BJ (cell line): Measurements from ENCODE around the gene NFATC1. TPM values are rescaled to one million over a fixed set of nuclear protein-coding genes. Genes with fewer than 3 reads are reported as not detected.

Source experiments
- CTCF ChIA-PET: fragments of 350-600 bp; formaldehyde crosslinking; extraction: SDS; loops from one replicate; lab custom pipeline; 2021; ENCODE audit warnings: antibody characterized with exemption, inconsistent platforms; lab: Yijun Ruan, JAX
- POLR2A ChIA-PET: fragments of 300-600 bp; sonication (Branson Sonifier 250); formaldehyde crosslinking; extraction: SDS; loops from one replicate; lab custom pipeline; 2021; ENCODE audit warnings: antibody characterized with exemption; lab: Charles Lee
- DNase-seq: peaks from one replicate; pipeline ENCODE4 v3.0.0-alpha.2; 2011; ENCODE audit warnings: low read depth
- H3K27me3 ChIP-seq: 2 replicates; pipeline ENCODE4 v1.6.0; 2011; ENCODE audit warnings: low read length; ENCODE audit not compliant: control insufficient read depth, insufficient read depth
- H3K36me3 ChIP-seq: 2 replicates; pipeline ENCODE4 v1.5.1; 2011; ENCODE audit warnings: low read length; ENCODE audit not compliant: control insufficient read depth, insufficient read depth
- H3K4me3 ChIP-seq: 2 replicates; pipeline ENCODE4 v1.5.1; 2011; ENCODE audit warnings: low read depth, mild to moderate bottlenecking, control low read depth, low read length
- polyA plus RNA-seq: library from polyadenylated mRNA; depleted of rRNA; stranded (reverse); fragments of >200 nt; gene quantifications from 2 replicates; pipeline ENCODE4 v1.2.3, GENCODE V29; 2011
- TF ChIP-seq, protein P1 (sequence below): IDR thresholded peaks from 2 replicates; pipeline ENCODE4 v1.5.1; 2011; ENCODE audit warnings: low read depth, mild to moderate bottlenecking, control low read depth, inconsistent platforms, low read length, moderate library complexity; ENCODE audit not compliant: insufficient read depth

The NFATC1 gene
- polyA plus RNA-seq, 1 experiment, result 1.2 TPM

- no peak for DNase-seq
- POLR2A ChIA-PET, result no interaction called here
- peaks cover 1% of the 10 kb centered on the region; the same call in 1 of the 2 replicates for H3K27me3 ChIP-seq
- no peaks in the 10 kb centered on the region for H3K36me3 ChIP-seq
- TF ChIP-seq, protein P1, sequence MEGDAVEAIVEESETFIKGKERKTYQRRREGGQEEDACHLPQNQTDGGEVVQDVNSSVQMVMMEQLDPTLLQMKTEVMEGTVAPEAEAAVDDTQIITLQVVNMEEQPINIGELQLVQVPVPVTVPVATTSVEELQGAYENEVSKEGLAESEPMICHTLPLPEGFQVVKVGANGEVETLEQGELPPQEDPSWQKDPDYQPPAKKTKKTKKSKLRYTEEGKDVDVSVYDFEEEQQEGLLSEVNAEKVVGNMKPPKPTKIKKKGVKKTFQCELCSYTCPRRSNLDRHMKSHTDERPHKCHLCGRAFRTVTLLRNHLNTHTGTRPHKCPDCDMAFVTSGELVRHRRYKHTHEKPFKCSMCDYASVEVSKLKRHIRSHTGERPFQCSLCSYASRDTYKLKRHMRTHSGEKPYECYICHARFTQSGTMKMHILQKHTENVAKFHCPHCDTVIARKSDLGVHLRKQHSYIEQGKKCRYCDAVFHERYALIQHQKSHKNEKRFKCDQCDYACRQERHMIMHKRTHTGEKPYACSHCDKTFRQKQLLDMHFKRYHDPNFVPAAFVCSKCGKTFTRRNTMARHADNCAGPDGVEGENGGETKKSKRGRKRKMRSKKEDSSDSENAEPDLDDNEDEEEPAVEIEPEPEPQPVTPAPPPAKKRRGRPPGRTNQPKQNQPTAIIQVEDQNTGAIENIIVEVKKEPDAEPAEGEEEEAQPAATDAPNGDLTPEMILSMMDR, result no peak
- no peak overlapping the region for H3K4me3 ChIP-seq
- CTCF ChIA-PET, result no interaction called here
Observed at GRCh38 chr18:79521416-79522205, 125.9 kb downstream of the NFATC1 start.

GRCh38 chr18:79522451-79523205 is 126.9 kb downstream of the NFATC1 start:
- CTCF ChIA-PET, result interaction anchor here (0.9 to 1.7 kb wide), 2 partner anchors 142 to 144 kb away, joined by 3 to 6 read pairs; no protein-coding TSS in a partner anchor

DNA sequence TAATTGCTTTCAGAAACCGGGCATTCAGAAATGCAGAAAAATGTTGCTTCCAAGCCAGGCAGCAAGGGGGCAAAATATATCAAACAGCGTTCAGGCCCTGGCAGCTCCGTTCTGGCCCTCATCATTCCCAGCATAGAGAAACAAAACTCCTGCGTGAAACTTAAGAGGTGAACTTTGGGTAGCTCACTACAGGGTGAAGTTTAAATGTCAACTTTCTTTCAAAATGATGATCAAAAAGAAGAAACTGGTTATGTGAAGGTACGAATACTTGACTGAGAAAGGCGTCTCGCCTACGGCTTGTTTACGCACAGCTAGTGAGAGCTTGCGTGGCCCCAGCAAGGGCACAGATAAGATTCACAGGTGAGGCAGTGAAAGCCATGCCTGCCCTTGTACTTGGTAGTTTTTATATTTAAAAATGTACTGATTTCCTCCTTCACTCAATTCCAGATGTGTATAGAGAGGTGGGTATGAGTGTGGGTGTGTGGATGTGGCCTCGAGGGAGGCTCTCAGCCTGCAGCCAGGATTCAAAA is 127.5 kb downstream of the NFATC1 start:
- H3K27me3 ChIP-seq, result peaks cover 1% of the 10 kb centered on the region; the same call in 1 of the 2 replicates
- CTCF ChIA-PET, result interaction anchor here (1.4 to 1.7 kb wide), 2 partner anchors 142 to 144 kb away, joined by 5 to 6 read pairs; no protein-coding TSS in a partner anchor
- DNase-seq, result no peak
- no peak overlapping the region for H3K4me3 ChIP-seq
- TF ChIP-seq, protein P1, result no peak
- no peaks in the 10 kb centered on the region for H3K36me3 ChIP-seq
- POLR2A ChIA-PET, result no interaction called here

More at GRCh38 chr18:79522451-79523205, 126.9 kb downstream of the NFATC1 start:
- TF ChIP-seq, protein P1, result no peak
- POLR2A ChIA-PET, result no interaction called here
- DNase-seq, result no peak
- H3K4me3 ChIP-seq, result no peak overlapping the region
- H3K36me3 ChIP-seq, result no peaks in the 10 kb centered on the region
- H3K27me3 ChIP-seq, result peaks cover 1% of the 10 kb centered on the region; the same call in 1 of the 2 replicates

GRCh38 chr18:79523736-79524180 is 128.0 kb downstream of the NFATC1 start:
- POLR2A ChIA-PET, result no interaction called here
- peaks cover 1% of the 10 kb centered on the region; the same call in 1 of the 2 replicates for H3K27me3 ChIP-seq
- no peaks in the 10 kb centered on the region for H3K36me3 ChIP-seq
- H3K4me3 ChIP-seq, result no peak overlapping the region
- no peak for DNase-seq
- CTCF ChIA-PET, result interaction anchor here (1.4 to 1.7 kb wide), 2 partner anchors 143 to 144 kb away, joined by 5 to 6 read pairs; no protein-coding TSS in a partner anchor
- TF ChIP-seq, protein P1, result no peak
